AG09319 (cell line): Measurements from ENCODE around the gene STEEP1.

Experiments
- DNase-seq: peaks from one replicate; pipeline ENCODE4 v3.0.0-alpha.2; 2010; ENCODE audit warnings: low read depth; ENCODE audit errors: extremely low read depth
- TF ChIP-seq, protein P1 (sequence below): IDR thresholded peaks from 2 replicates; pipeline ENCODE4 v1.5.1; 2011; ENCODE audit warnings: low read depth, mild to moderate bottlenecking, inconsistent platforms, low read length, moderate library complexity

Gene STEEP1

GRCh38 chrX:119492463-119492862 lies 72.7 kb downstream of the STEEP1 start:
- TF ChIP-seq, protein P1, sequence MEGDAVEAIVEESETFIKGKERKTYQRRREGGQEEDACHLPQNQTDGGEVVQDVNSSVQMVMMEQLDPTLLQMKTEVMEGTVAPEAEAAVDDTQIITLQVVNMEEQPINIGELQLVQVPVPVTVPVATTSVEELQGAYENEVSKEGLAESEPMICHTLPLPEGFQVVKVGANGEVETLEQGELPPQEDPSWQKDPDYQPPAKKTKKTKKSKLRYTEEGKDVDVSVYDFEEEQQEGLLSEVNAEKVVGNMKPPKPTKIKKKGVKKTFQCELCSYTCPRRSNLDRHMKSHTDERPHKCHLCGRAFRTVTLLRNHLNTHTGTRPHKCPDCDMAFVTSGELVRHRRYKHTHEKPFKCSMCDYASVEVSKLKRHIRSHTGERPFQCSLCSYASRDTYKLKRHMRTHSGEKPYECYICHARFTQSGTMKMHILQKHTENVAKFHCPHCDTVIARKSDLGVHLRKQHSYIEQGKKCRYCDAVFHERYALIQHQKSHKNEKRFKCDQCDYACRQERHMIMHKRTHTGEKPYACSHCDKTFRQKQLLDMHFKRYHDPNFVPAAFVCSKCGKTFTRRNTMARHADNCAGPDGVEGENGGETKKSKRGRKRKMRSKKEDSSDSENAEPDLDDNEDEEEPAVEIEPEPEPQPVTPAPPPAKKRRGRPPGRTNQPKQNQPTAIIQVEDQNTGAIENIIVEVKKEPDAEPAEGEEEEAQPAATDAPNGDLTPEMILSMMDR, result no peak
- no peak for DNase-seq

- no peak for DNase-seq
- TF ChIP-seq, protein P1, result no peak
These were observed 75.8 kb downstream of the STEEP1 start for GRCh38 chrX:119489212-119490074.

GRCh38 chrX:119488749-119489148 lies 76.5 kb downstream of the STEEP1 start:
- TF ChIP-seq, protein P1, result peak; percentile 61
- no peak for DNase-seq
